HepG2 (cell line): ENCODE results near the gene KIR3DL2. TPM values are rescaled to one million over a fixed set of nuclear protein-coding genes. Genes with fewer than 3 reads are reported as not detected.
"Not testable (repeated sequence)": the region's sequence is repeated elsewhere in the genome, so short reads cannot be mapped to it uniquely, and the experiment has no call there.

ENCODE experiments used
- ATAC-seq: fragments of 200-7000 bp; cut with Tn5 transposase; 3 replicates; pipeline ENCODE4 v1.9.1; 2020; ENCODE audit warnings: mild to moderate bottlenecking, moderate library complexity
- BruUV-seq: library from RNA; stranded (reverse); fragments of 400-500 nt; replicated peaks from 2 replicates; lab custom pipeline; 2021; lab: Mats Ljungman, UMichigan
- CTCF ChIA-PET: fragments of 300-600 bp; formaldehyde crosslinking; extraction: SDS; loops from one replicate; lab custom pipeline; 2021; ENCODE audit warnings: low total read pairs, inconsistent platforms, low intra/inter-chr PET ratio; lab: Yijun Ruan, JAX
- POLR2A ChIA-PET: fragments of 350-600 bp; sonication (Branson Sonifier 250); formaldehyde crosslinking; loops from one replicate; lab custom pipeline; 2020; ENCODE audit warnings: antibody characterized with exemption, inconsistent platforms; lab: Yijun Ruan, JAX
- DNase-seq: peaks from one replicate; pipeline ENCODE4 v3.0.0-alpha.2; 2015; ENCODE audit warnings: low spot score
- FAIRE-seq: peaks from 3 replicates; lab custom pipeline; 2011; peaks lifted over from hg19 to GRCh38; lab: Jason Lieb, UNC
- H2AFZ ChIP-seq: one replicate; pipeline ENCODE4 v1.6.1; 2011; ENCODE audit warnings: low read length, inconsistent platforms
- H3K27ac ChIP-seq: fragments of 300-600 bp; 3 replicates; pipeline ENCODE4 v1.8.0; 2011; ENCODE audit warnings: mixed run types, mild to moderate bottlenecking, mixed read lengths, low read length, inconsistent platforms; ENCODE audit not compliant: insufficient read depth; ENCODE audit errors: extremely low read length
- H3K27me3 ChIP-seq, 2 experiments: fragments of 200-600 bp in 1 of 2; 2 replicates in 1 of 2; 3 replicates in 1 of 2; pipeline versions ENCODE4 v1.6.0 to v1.8.0; 2011; ENCODE audit warnings: low read length in 2 of 2, mild to moderate bottlenecking in 2 of 2, moderate library complexity in 2 of 2, inconsistent platforms in 1 of 2; ENCODE audit not compliant: insufficient read depth in 2 of 2, control insufficient read depth in 1 of 2
- H3K36me3 ChIP-seq, 2 experiments: fragments of 200-600 bp in 1 of 2; replicated peaks in 1 of 2; 2 replicates in 1 of 2; 3 replicates in 1 of 2; pipeline versions ENCODE4 v1.5.1 to v1.8.0; 2011; ENCODE audit warnings: low read length in 2 of 2, inconsistent platforms in 1 of 2; ENCODE audit not compliant: insufficient read depth in 2 of 2, control insufficient read depth in 1 of 2
- H3K4me1 ChIP-seq: 2 replicates; pipeline ENCODE4 v1.5.1; 2012; ENCODE audit warnings: low read length, inconsistent platforms; ENCODE audit not compliant: insufficient read depth
- H3K4me2 ChIP-seq: 2 replicates; pipeline ENCODE4 v1.6.0; 2011; ENCODE audit warnings: low read depth, low read length, inconsistent platforms
- H3K4me3 ChIP-seq, 3 experiments: fragments of 200-600 bp in 1 of 3; sonication (generic), shearing (Covaris generic) in 1 of 3; replicated peaks in 1 of 3; 2 replicates each; pipeline ENCODE4 v1.5.1; 2011 to 2016; ENCODE audit warnings: low read length in 3 of 3, inconsistent platforms in 2 of 3, low read depth in 2 of 3, mild to moderate bottlenecking in 2 of 3, control low read depth in 1 of 3, mixed read lengths in 1 of 3; ENCODE audit not compliant: insufficient read depth in 1 of 3
- H3K79me2 ChIP-seq: one replicate; pipeline ENCODE4 v1.6.1; 2011; ENCODE audit warnings: low read length, inconsistent platforms; ENCODE audit not compliant: insufficient read depth
- H3K9ac ChIP-seq: 2 replicates; pipeline ENCODE4 v1.6.0; 2011; ENCODE audit warnings: mild to moderate bottlenecking, low read depth, low read length, inconsistent platforms; ENCODE audit not compliant: insufficient read depth
- H3K9me3 ChIP-seq: 2 replicates; pipeline ENCODE4 v1.5.1; 2012; ENCODE audit warnings: mild to moderate bottlenecking, low read length
- H4K20me1 ChIP-seq: 2 replicates; pipeline ENCODE4 v1.6.0; 2011; ENCODE audit warnings: inconsistent platforms, mild to moderate bottlenecking, low read length, moderate library complexity; ENCODE audit not compliant: insufficient read depth
- NONO ChIP-seq, 2 experiments: fragments of 450-650 bp in 1 of 2; sonication (generic) in 1 of 2; formaldehyde crosslinking in 1 of 2; IDR thresholded peaks in 1 of 2; conservative IDR thresholded peaks in 1 of 2; 2 replicates each; pipeline versions ENCODE4 v1.6.1 to v1.8.0; 2017 to 2022; ENCODE audit warnings: mild to moderate bottlenecking in 1 of 2, missing genetic modification reagents in 1 of 2, moderate library complexity in 1 of 2
- RBFOX2 ChIP-seq: fragments of 200-400 bp; formaldehyde crosslinking; IDR thresholded peaks from 2 replicates; pipeline ENCODE4 v1.6.1; 2017; ENCODE audit warnings: low read depth, mild to moderate bottlenecking, low read length
- ZNF441 ChIP-seq: sonication (generic); formaldehyde crosslinking; IDR thresholded peaks from 2 replicates; pipeline ENCODE4 v1.7.0; 2021; ENCODE audit warnings: missing genetic modification reagents, borderline replicate concordance
- WGBS: methylation state at CpG from one replicate; pipeline ENCODE4 v1.1.6; 2017; ENCODE audit warnings: low lambda C conversion rate; 5-methylcytosine and 5-hydroxymethylcytosine counted together
- in situ Hi-C: cut with HindIII; loops from 2 replicates; pipeline ENCODE4 v1.10.0; 2017; ENCODE audit warnings: low pct_unique_long_range_greater_than_20kb; ENCODE audit not compliant: extremely low pct_ligation_motif_present
- intact Hi-C: fragments of 100-400 bp; cut with micrococcal nuclease; formaldehyde crosslinking; loops from one replicate; pipeline ENCODE4 v1.10.0; 2022; ENCODE audit not compliant: unreplicated experiment
- polyA plus RNA-seq, 8 experiments: library from polyadenylated mRNA; depleted of rRNA in 3 of 8; stranded (reverse) in 7 of 8; unstranded in 1 of 8; fragments of >200 nt; fragmentation: Illumina TruSeq in 4 of 8; extraction: Trizol in 4 of 8; gene quantifications; 2 replicates each; pipeline versions ENCODE4 v1.2.1 to v1.2.3, GENCODE V29; 2011 to 2016; ENCODE audit warnings: low read depth in 4 of 8, missing spikeins in 1 of 8, mixed read lengths in 1 of 8; ENCODE audit not compliant: insufficient read depth in 1 of 8
- small RNA-seq, 3 experiments: library from RNA; depleted of rRNA; stranded (forward); fragments of <200 nt; gene quantifications; one replicate each; pipeline ENCODE3, GENCODE V24; 2012; ENCODE audit warnings: low read depth in 2 of 3, low replicate concordance in 1 of 3; ENCODE audit not compliant: insufficient read length in 3 of 3, insufficient read depth in 2 of 3
- total RNA-seq, 5 experiments: library from RNA; depleted of rRNA; stranded (reverse); fragments of >200 nt; fragmentation: Illumina TruSeq; extraction: Trizol; gene quantifications; 2 replicates each; pipeline ENCODE4 v1.2.3, GENCODE V29; 2016; ENCODE audit warnings: low read depth in 1 of 5

The KIR3DL2 gene
- total and polyA plus RNA-seq, 2 of the 13 experiments (the other 11 are each of a cell fraction or from before 2014, with no cell fraction given), result not detected

GRCh38 chr19:54906819-54907218 lies 56.6 kb downstream of the KIR3DL2 start:
- FAIRE-seq (no peak), DNase-seq (no peak), ATAC-seq (no peak)
- Histone ChIP-seq H3K36me3 (no peaks in the 10 kb centered on the region), H3K79me2 (no peaks in the 10 kb centered on the region), H3K9ac (no peak overlapping the region), H3K4me2 (no peak overlapping the region), H2AFZ (no peak overlapping the region), H3K4me1 (no peaks in the 10 kb centered on the region), H3K4me3 (no peak overlapping the region), H4K20me1 (no peaks in the 10 kb centered on the region), H3K27me3 (peaks cover 2 to 11% of the 10 kb centered on the region in 2 experiments; a peak in 2 of 5 replicates), H3K27ac (no peak overlapping the region), H3K9me3 (no peaks in the 10 kb centered on the region)
- 45% methylated on average over 6 of the region's 7 CpGs for WGBS
- no TSS peak for BruUV-seq
- in situ Hi-C loops (no loop called here), intact Hi-C loops (no loop called here)
- CTCF ChIA-PET, result no interaction called here
- POLR2A ChIA-PET, result no interaction called here
- no peak for TF ChIP-seq RBFOX2
- no peak for TF ChIP-seq NONO (IDR thresholded peaks at IDR 0.05)
- TF ChIP-seq NONO (CRISPR knock-in tag; conservative IDR thresholded peaks at IDR 0.05), result no peak
- no peak for TF ChIP-seq ZNF441 (CRISPR knock-in tag)

DNA sequence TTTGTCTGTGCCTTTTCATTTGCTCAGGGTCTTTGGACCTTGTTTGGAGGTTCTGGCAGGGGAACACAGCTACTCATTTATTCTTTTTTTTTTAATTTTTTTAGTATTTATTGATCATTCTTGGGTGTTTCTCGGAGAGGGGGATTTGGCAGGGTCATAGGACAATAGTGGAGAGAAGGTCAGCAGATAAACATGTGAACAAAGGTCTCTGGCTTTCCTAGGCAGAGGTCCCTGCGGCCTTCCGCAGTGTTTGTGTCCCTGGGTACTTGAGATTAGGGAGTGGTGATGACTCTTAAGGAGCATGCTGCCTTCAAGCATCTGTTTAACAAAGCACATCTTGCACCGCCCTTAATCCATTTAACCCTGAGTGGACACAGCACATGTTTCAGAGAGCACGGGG lies 57.7 kb downstream of the KIR3DL2 start:
- CTCF ChIA-PET, H3K27ac ChIP-seq, H3K4me2 ChIP-seq, POLR2A ChIA-PET, H4K20me1 ChIP-seq, intact Hi-C loops, H3K9ac ChIP-seq, H3K4me1 ChIP-seq, H3K79me2 ChIP-seq, H3K4me3 ChIP-seq, ATAC-seq, FAIRE-seq, H2AFZ ChIP-seq, in situ Hi-C loops, DNase-seq, H3K36me3 ChIP-seq, H3K9me3 ChIP-seq, BruUV-seq: not testable (repeated sequence)
- H3K27me3 ChIP-seq, result peaks cover 2 to 11% of the 10 kb centered on the region in 2 experiments; a peak in 2 of 5 replicates
- 12% methylated on average over 4 of the region's 5 CpGs for WGBS

Small RNAs within 50 kb of the gene (small RNA-seq; reads per million reads assigned to genes)
- 0.41 to 42.5 (median 20.5) reads per million in 3 experiments for gene RNU6-222P

Other genes starting within 250 kb of the KIR3DL2 start
- gene LILRB1, start 220.0 kb upstream of the KIR3DL2 start, total RNA-seq (2016; rRNA removed; fragmentation: Illumina TruSeq; extraction: Trizol), result not detected in 2 replicates
- gene LILRB1, start 220.0 kb upstream of the KIR3DL2 start, polyA plus RNA-seq (2011; rRNA removed), result not detected in 2 replicates
- gene LILRB4, start 187.5 kb upstream of the KIR3DL2 start, total RNA-seq (2016; rRNA removed; fragmentation: Illumina TruSeq; extraction: Trizol), result not detected in 2 replicates
- not detected in 2 replicates for gene LILRB4, start 187.5 kb upstream of the KIR3DL2 start, polyA plus RNA-seq (2011; rRNA removed)
- not detected in 2 replicates for gene KIR3DL3, start 126.0 kb upstream of the KIR3DL2 start, total RNA-seq (2016; rRNA removed; fragmentation: Illumina TruSeq; extraction: Trizol)
- gene KIR3DL3, start 126.0 kb upstream of the KIR3DL2 start, polyA plus RNA-seq (2011; rRNA removed), result not detected in 2 replicates
- gene KIR2DL3, start 111.9 kb upstream of the KIR3DL2 start, total RNA-seq (2016; rRNA removed; fragmentation: Illumina TruSeq; extraction: Trizol), result not detected in 2 replicates
- not detected in 2 replicates for gene KIR2DL3, start 111.9 kb upstream of the KIR3DL2 start, polyA plus RNA-seq (2011; rRNA removed)
- not detected in 2 replicates for gene KIR2DL1, start 80.7 kb upstream of the KIR3DL2 start, total RNA-seq (2016; rRNA removed; fragmentation: Illumina TruSeq; extraction: Trizol)
- gene KIR2DL1, start 80.7 kb upstream of the KIR3DL2 start, polyA plus RNA-seq (2011; rRNA removed), result not detected in 2 replicates
- not detected in 2 replicates for gene KIR2DL4, start 46.8 kb upstream of the KIR3DL2 start, total RNA-seq (2016; rRNA removed; fragmentation: Illumina TruSeq; extraction: Trizol)
- gene KIR2DL4, start 46.8 kb upstream of the KIR3DL2 start, polyA plus RNA-seq (2011; rRNA removed), result not detected in 2 replicates
- gene KIR3DL1, start 34.0 kb upstream of the KIR3DL2 start, total RNA-seq (2016; rRNA removed; fragmentation: Illumina TruSeq; extraction: Trizol), result not detected in 2 replicates
- gene KIR3DL1, start 34.0 kb upstream of the KIR3DL2 start, polyA plus RNA-seq (2011; rRNA removed), result not detected in 2 replicates
- gene KIR2DS4, start 17.8 kb upstream of the KIR3DL2 start, total RNA-seq (2016; rRNA removed; fragmentation: Illumina TruSeq; extraction: Trizol), result not detected in 2 replicates
- not detected in 2 replicates for gene KIR2DS4, start 17.8 kb upstream of the KIR3DL2 start, polyA plus RNA-seq (2011; rRNA removed)
- not detected in 2 replicates for gene FCAR, start 23.8 kb downstream of the KIR3DL2 start, total RNA-seq (2016; rRNA removed; fragmentation: Illumina TruSeq; extraction: Trizol)
- not detected in 2 replicates for gene FCAR, start 23.8 kb downstream of the KIR3DL2 start, polyA plus RNA-seq (2011; rRNA removed)
- gene NCR1, start 55.7 kb downstream of the KIR3DL2 start, total RNA-seq (2016; rRNA removed; fragmentation: Illumina TruSeq; extraction: Trizol), result not detected in 2 replicates
- gene NCR1, start 55.7 kb downstream of the KIR3DL2 start, polyA plus RNA-seq (2011; rRNA removed), result not detected in 2 replicates
- gene NLRP7, start 97.1 kb downstream of the KIR3DL2 start, total RNA-seq (2016; rRNA removed; fragmentation: Illumina TruSeq; extraction: Trizol), result not detected in 2 replicates
- not detected in 2 replicates for gene NLRP7, start 97.1 kb downstream of the KIR3DL2 start, polyA plus RNA-seq (2011; rRNA removed)
- gene NLRP2, start 115.9 kb downstream of the KIR3DL2 start, total RNA-seq (2016; rRNA removed; fragmentation: Illumina TruSeq; extraction: Trizol), result not detected in 2 replicates
- gene NLRP2, start 115.9 kb downstream of the KIR3DL2 start, polyA plus RNA-seq (2011; rRNA removed), result not detected in 2 replicates
- gene GP6, start 187.8 kb downstream of the KIR3DL2 start, total RNA-seq (2016; rRNA removed; fragmentation: Illumina TruSeq; extraction: Trizol), result not detected in 2 replicates
- gene GP6, start 187.8 kb downstream of the KIR3DL2 start, polyA plus RNA-seq (2011; rRNA removed), result 0.05 and 0.08 TPM in 2 replicates
- gene RDH13, start 212.7 kb downstream of the KIR3DL2 start, total RNA-seq (2016; rRNA removed; fragmentation: Illumina TruSeq; extraction: Trizol), result 19.1 and 21.5 TPM in 2 replicates
- gene RDH13, start 212.7 kb downstream of the KIR3DL2 start, polyA plus RNA-seq (2011; rRNA removed), result 13.4 and 16.6 TPM in 2 replicates
- 2.3 and 3.0 TPM in 2 replicates for gene EPS8L1, start 225.4 kb downstream of the KIR3DL2 start, total RNA-seq (2016; rRNA removed; fragmentation: Illumina TruSeq; extraction: Trizol)
- 6.3 and 6.6 TPM in 2 replicates for gene EPS8L1, start 225.4 kb downstream of the KIR3DL2 start, polyA plus RNA-seq (2011; rRNA removed)